Stimulated activated CD4-positive, alpha-beta T cell treated with anti-CD3 and anti-CD28 coated beads, Interleukin-4, amount 100 ng/mL, for 48 hours (primary cell): ENCODE measurements around the gene CUEDC1.
"Not testable (repeated sequence)": the region's sequence is repeated elsewhere in the genome, so short reads cannot be mapped to it uniquely, and the experiment has no call there.

ENCODE experiments used
- DNase-seq, 2 donors: peaks; one replicate each; pipeline ENCODE4 v3.0.0-alpha.2; 2020; ENCODE audit warnings: low read depth in 2 of 2

The CUEDC1 gene

GRCh38 chr17:57985675-57985974 is 30.4 kb upstream of the CUEDC1 start:
- DNase-seq, result no peak

- DNase-seq, result no peak
These were observed 29.9 kb upstream of the CUEDC1 start for GRCh38 chr17:57984936-57985674.

- DNase-seq, result no peak
These were observed 29.2 kb upstream of the CUEDC1 start for GRCh38 chr17:57984261-57984890.

- no peak for DNase-seq
These were observed 28.2 kb upstream of the CUEDC1 start for GRCh38 chr17:57983446-57983845.

- DNase-seq, result no peak
These were observed 27.4 kb upstream of the CUEDC1 start for GRCh38 chr17:57982452-57983170.

- DNase-seq, result no peak
These were observed 25.3 kb upstream of the CUEDC1 start for GRCh38 chr17:57980522-57980921.

GRCh38 chr17:57979076-57979475 is 23.9 kb upstream of the CUEDC1 start:
- no peak for DNase-seq

- no peak for DNase-seq
These were observed 21.4 kb upstream of the CUEDC1 start for GRCh38 chr17:57976594-57976993.

- DNase-seq, result no peak
These were observed 19.8 kb upstream of the CUEDC1 start for GRCh38 chr17:57975044-57975443.

- DNase-seq, result not testable (repeated sequence)
These were observed 19.0 kb upstream of the CUEDC1 start for GRCh38 chr17:57974053-57974824.

- no peak for DNase-seq
These were observed 16.9 kb upstream of the CUEDC1 start for GRCh38 chr17:57972151-57972550.

GRCh38 chr17:57971572-57971971 is 16.4 kb upstream of the CUEDC1 start:
- DNase-seq, result no peak

- DNase-seq, result no peak
These were observed 15.5 kb upstream of the CUEDC1 start for GRCh38 chr17:57970710-57971109.

- no peak for DNase-seq
These were observed 13.2 kb upstream of the CUEDC1 start for GRCh38 chr17:57968456-57968855.

GRCh38 chr17:57966875-57967274 is 11.7 kb upstream of the CUEDC1 start:
- DNase-seq, result no peak

GRCh38 chr17:57966246-57966645 is 11.0 kb upstream of the CUEDC1 start:
- no peak for DNase-seq

- no peak for DNase-seq
These were observed 10.4 kb upstream of the CUEDC1 start for GRCh38 chr17:57965521-57966160.

GRCh38 chr17:57963149-57963511 is 7.9 kb upstream of the CUEDC1 start:
- DNase-seq, result no peak

- DNase-seq, result no peak
These were observed 7.3 kb upstream of the CUEDC1 start for GRCh38 chr17:57962279-57963148.

- DNase-seq, result no peak
These were observed 4.7 kb upstream of the CUEDC1 start for GRCh38 chr17:57959929-57960328.

- DNase-seq, result not testable (repeated sequence)
These were observed 3.2 kb upstream of the CUEDC1 start for GRCh38 chr17:57958391-57958790.
